GM18873 (cell line): ENCODE results near the gene AADACL4.

Experiments used
- ATAC-seq: cut with Tn5 transposase; IDR thresholded peaks from one replicate; pipeline ENCODE4 v1.9.1; 2021; ENCODE audit warnings: mild to moderate bottlenecking, moderate library complexity, moderate number of reproducible peaks; ENCODE audit not compliant: unreplicated experiment, low FRiP score

The AADACL4 gene

GRCh38 chr1:12610305-12610935 lies 33.5 kb upstream of the AADACL4 start:
- no peak for ATAC-seq

- ATAC-seq = no peak
Observed at GRCh38 chr1:12610941-12611340, 32.9 kb upstream of the AADACL4 start.

- no peak for ATAC-seq
Observed at GRCh38 chr1:12613180-12613579, 30.7 kb upstream of the AADACL4 start.

- ATAC-seq = no peak
Observed at GRCh38 chr1:12614402-12615158, 29.3 kb upstream of the AADACL4 start.

- ATAC-seq = no peak
Observed at GRCh38 chr1:12615159-12615864, 28.6 kb upstream of the AADACL4 start.

DNA sequence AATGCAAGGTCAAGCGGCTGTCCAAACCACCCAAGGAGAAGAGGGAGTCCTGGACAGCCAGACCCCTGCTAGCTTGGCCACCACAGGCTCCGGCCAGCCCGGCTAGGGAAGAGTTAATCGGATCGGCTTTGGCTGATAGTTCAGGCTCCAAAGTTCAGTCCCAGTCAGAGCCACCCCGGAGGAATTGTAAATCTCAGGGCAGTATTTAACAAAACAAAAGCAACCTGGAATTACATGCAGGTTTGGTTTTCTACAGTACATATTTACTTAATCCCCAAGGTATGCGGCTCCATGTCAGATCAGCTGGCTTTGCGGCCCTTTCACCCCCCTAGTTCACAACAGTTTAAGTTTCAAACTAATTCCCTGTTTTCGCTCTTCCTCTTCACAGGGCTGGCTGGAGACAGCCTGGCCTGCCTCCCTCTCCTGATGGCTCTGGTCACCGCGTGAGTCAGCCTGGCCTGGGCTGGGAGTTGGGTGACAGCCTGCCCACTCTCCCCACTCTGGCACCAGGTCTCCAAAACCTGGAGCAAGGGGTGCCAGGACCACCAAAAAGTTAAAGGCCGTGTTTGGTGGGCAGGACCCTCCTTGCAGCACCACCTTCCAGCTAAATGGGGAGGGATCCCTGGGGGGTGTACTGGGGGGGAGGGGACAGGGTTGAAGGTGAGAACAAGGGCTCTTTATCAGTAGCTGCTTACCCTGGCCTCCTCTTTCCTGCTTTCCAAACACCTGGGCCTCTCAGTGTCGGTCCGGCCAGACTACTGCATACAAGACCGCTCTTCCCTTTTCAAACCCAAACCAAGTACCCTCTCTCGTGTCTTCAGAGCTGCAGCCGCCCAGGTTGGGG lies 27.8 kb upstream of the AADACL4 start:
- ATAC-seq = no peak

DNA sequence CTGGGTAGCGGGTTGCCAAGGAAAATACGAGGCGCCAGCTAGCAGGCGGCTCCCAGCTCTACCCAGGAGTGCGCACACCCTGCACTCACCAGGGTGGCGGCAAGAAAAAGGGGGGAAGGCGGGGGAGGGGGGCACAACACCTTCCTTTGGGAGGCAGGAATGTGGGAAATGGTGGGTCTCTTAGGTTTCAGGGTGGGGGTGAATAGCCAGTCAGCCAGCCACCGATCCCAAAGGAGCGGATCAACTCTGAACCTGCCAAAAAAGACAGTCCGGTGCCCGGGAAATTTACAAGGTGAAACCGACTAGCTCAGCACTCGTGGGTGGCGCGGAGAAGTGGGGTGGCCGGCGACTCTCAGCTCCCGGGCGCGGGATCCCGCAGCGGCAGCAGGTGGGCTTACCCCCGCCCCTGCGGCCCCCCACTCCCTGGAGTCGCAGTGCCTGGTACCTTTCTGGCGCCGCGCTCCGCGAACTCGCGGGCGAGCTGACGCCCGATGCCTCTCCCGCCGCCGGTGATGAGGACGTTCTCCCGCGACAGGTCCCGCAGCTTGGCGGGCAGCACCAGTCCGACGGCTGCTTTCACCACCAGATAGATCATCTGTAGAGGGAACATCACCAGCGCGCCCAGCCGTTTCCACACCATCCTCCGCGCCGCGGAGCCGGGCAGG lies 27.0 kb upstream of the AADACL4 start:
- ATAC-seq = no peak

- ATAC-seq = no peak
Observed at GRCh38 chr1:12617511-12617900, 26.4 kb upstream of the AADACL4 start.

- no peak for ATAC-seq
Observed at GRCh38 chr1:12617901-12618660, 25.8 kb upstream of the AADACL4 start, which contains the start of gene DHRS3. Gene DHRS3 (minus strand): TSS chr1:12618210. CDS start chr1:12617348, 862 bp downstream.

DNA sequence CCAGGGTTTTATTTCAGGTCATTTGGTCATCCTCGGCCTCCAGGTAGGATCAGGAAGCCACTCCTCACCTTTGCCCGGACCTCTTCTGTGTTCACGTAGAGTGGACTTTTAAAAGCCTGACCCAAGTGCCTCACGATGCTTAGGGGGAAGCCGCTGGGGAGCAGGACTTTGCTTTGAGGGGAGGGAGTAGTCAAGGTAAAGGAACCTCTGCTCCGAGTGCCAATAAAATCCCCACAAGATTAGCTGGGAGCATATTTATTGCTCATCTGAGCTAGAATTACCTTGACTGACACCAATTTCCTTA lies 25.3 kb upstream of the AADACL4 start:
- no peak for ATAC-seq

DNA sequence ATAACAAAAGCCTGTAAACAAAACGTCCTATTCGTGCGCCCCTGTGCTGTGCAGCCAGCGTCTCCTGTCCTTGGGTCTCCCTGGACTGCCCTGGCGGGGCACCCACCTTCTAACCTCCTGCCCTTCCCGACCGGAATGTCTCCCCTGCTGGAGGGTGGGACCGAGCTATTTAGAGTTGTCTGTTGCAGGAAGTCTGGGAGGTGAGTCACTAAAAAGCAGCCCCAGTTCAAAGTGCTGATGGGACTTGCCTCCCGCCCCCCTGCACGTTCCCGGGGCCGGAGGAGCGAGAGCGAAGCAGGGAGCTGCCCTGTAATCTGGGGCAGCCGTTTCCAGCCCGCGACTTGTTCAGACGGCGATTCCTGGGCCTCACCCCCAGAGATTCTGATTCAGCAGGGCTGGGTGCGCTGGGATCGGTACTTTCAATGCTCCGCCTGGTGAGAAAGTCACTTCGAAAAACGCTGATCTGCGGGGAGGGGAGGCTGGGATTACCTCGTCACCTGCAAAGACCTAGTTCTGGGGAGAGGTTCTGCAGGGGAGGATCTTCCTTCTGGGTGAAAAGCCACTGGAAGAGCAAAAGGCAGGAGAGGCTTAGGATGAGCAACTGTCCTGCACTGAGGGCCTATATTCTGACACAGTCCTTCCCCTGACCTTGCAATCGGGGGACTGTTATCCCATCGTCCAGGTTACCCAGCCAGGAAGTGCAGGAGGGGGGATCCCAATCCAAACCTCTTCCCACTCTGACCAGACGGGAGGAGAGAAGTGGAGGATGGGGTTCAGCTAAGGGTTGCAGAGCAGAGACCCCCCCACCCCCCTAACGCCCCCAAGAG lies 24.7 kb upstream of the AADACL4 start:
- no peak for ATAC-seq

DNA sequence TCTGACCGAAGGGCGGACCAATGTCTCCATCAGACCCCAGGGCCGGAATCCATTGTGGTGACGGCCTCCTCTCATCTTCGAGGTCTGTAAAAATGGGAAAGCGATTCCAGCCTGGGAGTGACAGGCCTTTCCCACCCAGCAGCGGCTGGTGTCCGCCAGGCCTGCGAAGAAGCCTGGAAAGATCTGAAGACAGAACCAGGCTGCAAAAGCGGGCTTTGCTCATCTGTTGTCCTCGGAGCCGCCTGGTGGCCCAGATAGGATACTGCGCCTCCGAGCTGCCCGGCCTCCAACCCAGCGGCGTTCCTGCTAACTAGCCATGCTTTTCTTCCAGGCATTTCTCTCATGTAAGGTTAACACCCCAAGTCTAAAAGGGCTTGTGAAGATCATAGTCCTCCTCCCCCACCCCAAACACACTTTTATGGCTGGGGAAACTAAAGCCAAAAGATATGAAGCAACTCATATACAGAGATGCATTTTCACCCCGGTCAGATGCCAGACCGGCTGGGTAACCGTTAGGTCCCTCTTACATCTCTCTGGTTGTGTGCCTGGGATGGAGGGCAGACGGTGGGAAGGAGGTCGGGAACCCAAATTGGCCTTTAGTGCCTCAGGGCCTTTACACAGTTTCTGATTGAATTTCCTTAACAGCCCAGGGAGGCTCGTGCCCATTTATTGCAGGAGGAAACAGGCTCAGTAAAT lies 23.9 kb upstream of the AADACL4 start:
- no peak for ATAC-seq

GRCh38 chr1:12620488-12620865 lies 23.4 kb upstream of the AADACL4 start:
- no peak for ATAC-seq

GRCh38 chr1:12620931-12621330 lies 23.0 kb upstream of the AADACL4 start:
- no peak for ATAC-seq

- no peak for ATAC-seq
Observed at GRCh38 chr1:12621346-12622335, 22.2 kb upstream of the AADACL4 start.

- ATAC-seq = no peak
Observed at GRCh38 chr1:12622506-12622905, 21.4 kb upstream of the AADACL4 start.

- no peak for ATAC-seq
Observed at GRCh38 chr1:12625276-12625675, 18.6 kb upstream of the AADACL4 start.
